GM12874 (cell line): ENCODE measurements around the gene PBX2.

Experiments
- CTCF ChIP-seq: IDR thresholded peaks from 2 replicates; pipeline ENCODE4 v1.5.1; 2011; ENCODE audit warnings: low read depth, mild to moderate bottlenecking, control low read depth, low read length, moderate library complexity; ENCODE audit not compliant: insufficient read depth

Gene PBX2

DNA sequence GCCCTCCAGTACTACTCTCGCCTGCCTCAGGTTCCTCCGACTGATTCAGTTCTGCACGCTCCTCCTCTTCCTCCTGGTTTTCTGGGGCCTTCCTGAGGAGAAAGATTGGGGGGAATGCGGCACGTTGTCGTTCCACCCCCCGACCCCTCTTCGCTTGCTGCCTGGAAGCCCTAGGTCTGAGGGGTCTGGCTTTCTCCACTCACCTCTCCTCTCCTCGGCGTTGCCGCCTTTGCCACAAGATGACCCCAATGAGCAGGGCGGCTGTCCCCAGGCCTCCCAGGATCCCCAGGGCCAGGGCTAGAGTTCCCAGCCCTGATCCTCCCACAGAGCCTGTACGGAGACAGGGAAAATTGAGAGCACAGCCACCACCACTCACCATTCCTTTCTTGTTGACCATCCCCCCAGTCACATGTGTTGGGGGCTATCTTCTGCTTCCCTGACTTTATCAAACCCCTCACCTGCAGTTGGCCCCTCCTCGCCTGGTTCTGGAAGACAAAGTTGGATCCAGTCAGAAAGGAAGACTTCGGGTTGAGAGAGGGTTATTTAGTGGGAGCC, 8.8 kb downstream of the PBX2 start:
- no peak for TF ChIP-seq CTCF

GRCh38 chr6:32179766-32180405, 10.1 kb downstream of the PBX2 start:
- no peak for TF ChIP-seq CTCF

GRCh38 chr6:32178547-32179440, 11.2 kb downstream of the PBX2 start:
- TF ChIP-seq CTCF, result no peak

DNA sequence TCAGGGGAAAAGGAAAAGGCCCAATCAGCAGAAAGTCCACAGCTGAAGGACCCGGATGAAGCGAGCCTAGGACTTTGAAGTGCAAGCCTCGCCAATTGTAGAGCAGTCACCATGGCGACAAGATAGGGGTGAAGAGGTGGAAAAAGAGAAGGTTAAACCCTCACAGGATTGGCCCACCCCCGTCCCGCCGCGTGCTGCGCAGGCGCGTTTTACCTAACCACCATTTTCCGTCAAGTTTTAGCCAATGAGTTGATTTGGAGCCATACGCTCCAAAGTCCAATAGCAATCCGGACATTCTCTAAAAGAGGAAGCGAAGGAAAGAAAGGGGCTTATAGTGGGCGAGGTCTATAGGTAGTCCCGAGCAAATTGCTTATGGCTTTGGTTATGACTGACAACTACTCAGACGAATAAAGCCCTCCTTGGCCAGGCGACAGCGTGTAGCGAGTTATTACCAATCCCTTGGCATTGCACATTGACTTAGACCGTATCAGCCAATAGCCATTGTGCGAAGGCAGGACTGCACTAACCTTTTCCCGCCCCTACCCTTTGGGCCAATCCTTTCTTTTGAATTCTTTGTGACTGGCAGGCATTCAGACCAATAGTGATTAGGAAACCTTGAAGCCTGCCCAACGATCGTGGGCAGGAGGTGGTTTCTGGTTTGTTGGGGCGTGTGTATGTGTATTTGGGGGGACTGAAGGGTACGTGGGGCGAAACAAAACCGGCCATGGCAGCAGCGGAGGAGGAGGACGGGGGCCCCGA, 12.0 kb downstream of the PBX2 start, which contains the start of gene RNF5:
Gene RNF5 (plus strand): TSS at position 618 of the 759 bp plus-strand sequence. CDS start 107 bp downstream, at position 725.
- no peak for TF ChIP-seq CTCF

DNA sequence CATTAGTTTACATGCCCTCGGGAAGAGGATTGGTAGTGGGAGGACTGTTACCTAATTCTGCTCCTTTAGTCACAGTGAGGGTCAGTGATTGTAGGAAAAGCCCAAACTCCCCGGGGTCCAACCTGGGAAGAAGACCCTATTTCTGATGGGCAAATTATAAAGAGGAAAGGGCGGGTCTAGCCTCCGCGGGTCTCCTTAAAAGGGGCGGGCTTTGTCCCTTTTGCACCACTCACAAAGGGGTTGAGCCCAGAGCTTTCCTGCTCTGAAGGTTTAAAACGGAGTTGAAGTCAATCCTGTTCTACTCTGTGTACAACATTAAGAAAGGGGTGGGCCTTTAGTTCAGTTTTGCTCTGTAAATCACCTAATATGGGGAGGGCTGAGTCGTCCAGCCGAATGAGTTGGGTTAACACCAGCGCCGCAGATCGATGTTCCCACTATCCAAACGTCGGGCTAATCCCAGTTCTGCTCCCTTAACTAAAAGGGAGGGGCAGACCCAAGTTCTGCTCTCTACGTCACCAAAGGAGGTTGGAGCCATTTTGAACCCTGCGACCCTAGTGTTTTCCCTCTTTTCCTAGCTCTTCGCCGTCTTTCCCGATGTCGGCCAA, 12.7 kb downstream of the PBX2 start:
- TF ChIP-seq CTCF, result no peak

DNA sequence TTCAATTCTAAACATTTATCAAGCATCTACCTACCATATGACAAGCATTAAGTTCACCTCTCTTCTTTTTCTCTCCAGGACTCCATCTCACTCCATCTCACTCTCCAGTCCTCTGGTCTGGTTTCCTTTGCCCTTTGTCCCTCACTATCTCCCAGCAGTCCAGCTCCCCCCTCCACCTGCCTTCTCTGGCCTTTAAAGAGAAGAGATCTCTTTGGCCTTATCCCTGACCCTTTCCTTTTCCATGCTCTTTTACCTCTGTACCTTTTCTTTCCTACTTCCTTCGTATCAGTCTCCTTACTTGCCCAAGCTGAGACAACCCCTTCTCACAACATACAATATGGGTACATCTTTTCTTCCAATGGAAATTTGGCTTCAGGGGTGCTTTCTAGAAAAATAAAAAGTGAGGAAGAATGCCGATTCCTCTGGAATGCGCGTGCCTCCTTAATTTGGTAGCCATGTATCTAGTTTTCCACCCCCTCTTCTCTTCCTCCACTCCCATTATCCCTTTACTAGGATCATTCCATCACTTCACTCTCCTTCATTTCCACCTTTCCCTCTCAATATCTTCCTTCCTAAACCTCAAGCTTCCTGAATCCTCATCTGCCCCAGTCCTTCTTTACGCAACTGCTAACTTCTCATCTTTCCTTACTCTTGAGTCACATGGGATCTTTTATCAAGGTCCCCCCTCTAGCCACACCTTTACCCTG, 13.4 kb downstream of the PBX2 start:
- TF ChIP-seq CTCF, result no peak
